COR-L47 (cell line): ENCODE results near the gene ASZ1.

Source experiments
- DNase-seq: peaks from one replicate; lab custom pipeline; 2025; lab: John Stamatoyannopoulos, UW

ASZ1 gene

DNA sequence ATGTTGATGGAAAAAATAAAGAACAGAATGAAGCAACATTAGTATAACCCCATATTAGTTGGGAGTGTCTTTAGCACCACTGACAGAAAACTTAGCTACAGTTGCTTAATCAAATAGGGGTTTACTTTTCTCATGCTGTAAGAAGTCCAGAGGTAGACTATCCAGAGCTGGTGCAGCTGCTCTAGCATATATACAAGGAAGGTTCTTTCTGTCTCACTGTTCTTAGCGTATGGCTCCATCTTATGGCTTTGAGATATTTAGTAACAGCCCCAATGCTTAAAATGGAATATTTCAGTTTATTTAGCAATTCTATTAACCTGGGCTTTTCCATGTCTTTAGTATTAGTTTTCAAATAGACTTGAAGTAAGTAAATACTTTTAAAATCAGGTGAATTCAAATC lies 89.3 kb downstream of the ASZ1 start:
- DNase-seq = no peak

DNA sequence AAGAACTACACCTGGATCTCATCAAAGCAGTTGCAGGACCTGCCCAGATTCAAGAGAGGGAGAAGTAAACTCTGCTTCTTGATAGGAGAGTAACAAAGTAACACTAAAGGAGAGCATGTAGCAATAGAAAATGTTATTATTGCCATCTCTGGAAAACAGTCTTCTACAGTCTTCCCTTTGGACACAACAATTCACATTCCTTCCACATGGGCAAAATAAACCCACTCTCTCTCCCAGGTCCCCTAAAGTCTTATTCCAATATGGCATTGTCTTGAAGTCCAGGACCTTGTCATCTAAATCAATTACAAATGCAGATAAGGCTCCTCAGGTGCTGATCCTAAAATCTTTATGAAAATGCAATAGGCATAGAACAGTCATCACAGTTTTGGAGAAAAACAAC lies 94.1 kb downstream of the ASZ1 start:
- DNase-seq = no peak

DNA sequence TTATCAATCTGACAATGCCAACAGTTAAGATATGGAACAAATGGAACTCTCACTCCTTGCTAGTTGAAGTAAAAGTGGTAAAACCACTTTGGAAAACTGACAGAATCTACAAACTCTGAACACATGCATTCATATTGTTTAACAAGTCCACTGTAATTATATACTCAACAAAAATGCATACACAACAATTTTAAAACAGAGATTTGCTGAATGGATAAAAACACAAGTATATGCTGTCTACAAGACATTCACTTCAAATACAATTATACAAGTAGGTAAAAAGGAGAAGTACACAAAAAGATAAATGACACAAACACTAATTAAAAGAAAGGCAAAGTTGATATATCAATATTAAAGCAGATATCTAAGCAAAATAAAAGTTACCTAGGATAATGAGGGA lies 95.3 kb downstream of the ASZ1 start:
- DNase-seq = no peak

DNA sequence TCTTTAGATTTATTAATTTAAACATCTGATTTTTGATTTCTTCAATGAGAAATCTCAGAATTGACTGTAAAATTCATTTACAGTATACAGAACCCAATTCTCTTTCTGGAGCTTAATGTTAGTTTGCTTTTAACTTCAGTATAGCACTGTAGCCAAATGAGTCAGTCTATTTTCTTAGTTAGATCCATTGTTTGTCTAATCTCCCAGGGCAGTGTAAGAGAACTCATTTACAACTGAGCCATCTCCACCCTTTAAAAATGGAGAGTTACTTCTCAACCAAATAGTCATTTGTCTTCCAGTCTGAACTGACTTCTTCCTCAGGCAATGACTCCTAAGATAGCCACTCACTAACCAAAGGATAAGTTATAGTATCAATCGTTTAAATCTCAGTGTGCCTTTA lies 101.5 kb downstream of the ASZ1 start:
- DNase-seq = no peak

DNA sequence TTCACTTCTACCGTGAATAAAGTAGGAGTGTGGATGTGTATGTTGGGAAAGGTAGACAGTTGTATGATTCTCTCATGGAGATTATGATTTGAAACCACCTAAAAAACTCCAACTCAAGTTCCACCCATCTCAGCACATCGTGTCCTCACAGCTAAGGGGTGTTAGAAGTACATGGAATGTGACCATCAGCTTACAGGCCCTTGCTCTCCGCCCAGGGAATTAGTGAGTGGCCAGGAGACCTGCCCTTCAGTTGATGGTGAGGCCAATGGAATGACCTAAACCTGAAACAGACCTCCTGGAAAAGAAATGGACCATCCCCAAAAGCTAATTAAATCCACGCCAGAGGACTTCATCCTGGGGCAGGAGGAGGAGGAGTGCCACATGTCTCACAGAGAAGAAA lies 102.3 kb downstream of the ASZ1 start:
- DNase-seq = no peak

DNA sequence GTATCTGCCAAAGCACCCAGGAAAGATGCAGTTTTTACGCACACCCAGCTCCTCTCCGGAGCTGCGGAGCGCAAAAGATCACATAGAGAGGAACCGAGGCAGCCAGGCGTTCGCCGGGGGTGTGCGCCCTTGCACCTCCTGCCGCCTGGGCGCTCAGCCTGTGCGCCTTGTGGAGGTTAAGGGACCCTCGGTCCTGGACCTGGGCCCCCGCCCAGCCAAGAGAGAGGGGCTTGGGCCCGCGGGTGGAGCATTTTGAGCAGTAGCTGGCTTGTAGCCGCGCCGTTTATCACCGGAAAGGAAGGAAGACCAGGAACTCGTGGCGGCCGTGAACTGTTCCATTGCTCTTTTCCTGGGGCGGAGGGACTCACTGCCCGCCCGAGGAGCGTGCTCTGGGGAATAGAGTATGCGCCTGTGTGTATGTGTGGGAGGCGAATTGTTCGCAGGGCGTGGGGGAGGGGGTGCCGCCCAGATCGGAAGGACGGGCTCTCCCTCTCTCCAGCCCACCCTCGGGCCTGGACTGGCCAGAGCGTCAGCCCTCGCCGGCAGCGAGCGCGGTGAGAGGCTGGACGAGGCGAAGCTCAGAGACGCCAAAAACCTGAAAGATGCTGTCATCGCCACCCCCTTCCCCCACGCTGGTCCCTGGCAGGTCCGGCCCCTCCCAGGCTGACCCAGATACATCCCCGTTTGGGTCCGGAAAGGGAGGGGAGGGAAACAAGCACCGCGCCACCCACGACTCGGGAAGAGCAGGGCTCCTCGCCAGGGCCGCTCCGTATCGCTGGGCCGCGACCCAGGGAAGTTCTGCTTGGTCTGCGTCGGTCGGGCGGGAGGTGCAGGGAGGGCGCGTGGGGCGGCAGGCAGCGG lies 103.2 kb downstream of the ASZ1 start:
- no peak for DNase-seq

DNA sequence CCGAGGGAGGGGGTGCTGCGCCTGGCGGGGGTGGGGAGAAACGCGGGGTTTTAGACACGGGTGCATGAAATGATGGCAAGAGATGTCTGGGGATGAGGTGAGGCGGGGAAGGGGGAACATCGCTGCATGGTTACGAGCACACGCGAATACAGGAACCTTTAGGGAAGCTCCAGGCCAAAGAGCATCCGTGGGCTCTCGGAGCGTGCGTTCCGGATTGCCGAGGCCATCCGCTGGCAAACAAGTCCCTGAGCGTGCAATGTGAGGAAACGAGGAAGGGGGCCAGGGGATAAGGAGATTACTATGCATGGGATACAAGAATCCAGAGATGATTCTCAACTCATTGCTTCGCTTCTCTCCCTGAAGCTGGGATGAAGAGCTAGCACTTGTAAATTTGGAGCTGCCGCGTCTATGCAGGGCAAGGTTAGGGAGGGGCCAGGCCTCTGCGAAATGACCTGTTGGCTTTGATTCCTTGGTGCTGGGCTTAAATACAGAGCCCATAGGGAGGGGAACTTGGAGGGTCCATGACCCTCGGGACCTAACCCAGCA lies 103.9 kb downstream of the ASZ1 start:
- no peak for DNase-seq

DNA sequence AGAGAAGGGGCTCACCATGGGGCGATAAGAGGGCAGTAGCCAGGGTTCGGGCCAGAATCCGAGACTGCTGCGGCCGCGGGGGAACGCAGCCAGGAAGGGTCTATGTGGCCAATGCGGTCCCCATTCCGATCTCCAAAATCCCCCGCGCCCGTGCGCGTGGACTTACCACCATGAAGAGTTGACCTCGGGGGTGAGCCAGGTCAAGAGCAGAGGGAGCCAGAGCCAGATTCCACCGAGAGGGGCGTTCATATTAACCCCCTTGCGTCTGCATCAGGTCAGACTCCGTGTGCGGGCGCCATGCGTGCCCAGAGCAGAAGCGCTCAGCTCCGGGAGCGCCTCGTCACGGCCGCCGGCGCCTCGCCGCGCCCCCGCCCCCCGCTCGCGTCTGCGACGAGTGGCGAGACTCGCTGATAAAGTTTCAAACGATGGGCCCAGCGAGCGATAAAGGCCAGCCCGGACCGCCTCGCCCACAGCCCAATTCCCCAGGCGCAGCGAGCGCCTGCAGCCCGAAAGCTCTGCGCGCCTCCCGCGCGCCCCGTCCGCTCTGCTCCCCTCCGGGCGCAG lies 104.5 kb downstream of the ASZ1 start, which contains the start of gene WNT2:
Gene WNT2 (minus strand): TSS at position 318 of the 564 bp plus-strand sequence. CDS start 69 bp downstream, at position 249.
- no peak for DNase-seq

DNA sequence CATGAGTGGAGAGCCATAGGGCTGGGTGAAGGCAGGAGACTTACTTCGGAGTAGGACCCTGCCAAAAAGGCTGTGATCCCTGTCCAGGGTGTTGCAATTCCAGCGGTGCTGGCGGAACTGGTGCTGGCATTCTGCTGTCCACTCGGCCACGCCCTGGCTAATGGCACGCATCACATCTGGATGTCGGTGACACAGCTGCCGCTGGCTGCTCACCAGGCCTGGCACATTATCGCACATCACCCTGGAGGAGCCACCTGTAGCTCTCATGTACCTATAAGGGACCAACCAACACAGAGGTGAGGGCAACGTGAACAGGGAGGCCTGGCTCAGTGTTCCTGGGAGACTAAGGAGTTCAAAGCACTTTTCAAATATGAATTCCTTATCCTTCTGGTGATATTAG lies 106.8 kb downstream of the ASZ1 start:
- no peak for DNase-seq

DNA sequence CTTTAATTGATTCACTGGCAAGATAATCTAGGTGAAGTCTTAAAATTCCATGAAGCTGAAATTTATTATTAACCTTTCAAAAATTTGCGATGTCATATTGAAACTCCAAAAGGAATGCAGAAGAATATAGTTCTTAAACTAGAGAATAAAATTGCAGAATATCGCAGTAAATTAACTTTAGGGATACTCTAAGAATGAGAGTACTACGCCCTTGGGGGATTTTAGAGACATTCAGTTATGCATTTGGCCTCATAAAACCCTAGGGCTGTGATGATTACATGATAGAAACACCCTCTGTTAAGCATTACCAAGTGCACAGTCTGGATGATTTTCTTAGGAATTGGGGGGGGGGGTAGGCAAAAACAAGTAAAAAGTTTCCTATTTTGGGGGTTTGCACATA lies 108.1 kb downstream of the ASZ1 start:
- DNase-seq = no peak

DNA sequence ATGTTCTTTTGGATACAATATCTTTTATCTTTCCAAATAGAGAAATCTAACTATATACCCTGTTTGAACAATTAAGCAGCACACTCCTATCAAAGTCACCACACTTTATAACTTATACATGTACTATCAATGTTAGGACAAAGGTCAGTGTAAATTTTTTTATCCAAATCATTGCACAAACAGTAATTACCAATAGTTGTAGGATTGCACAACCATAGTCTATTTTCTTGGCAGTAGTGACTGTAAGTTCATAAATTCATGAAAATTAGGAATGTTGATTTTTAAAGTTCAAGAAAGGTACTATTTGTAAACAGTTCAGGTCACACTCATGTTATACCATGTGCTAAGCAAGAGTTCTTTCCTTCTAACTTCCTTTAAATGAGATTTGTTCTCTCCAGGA lies 113.7 kb downstream of the ASZ1 start:
- DNase-seq = no peak
